Raji (cell line): ENCODE results near the gene ATP2B2.

ENCODE experiments used
- POLR2A ChIP-seq: IDR thresholded peaks from 2 replicates; pipeline ENCODE4 v1.6.1; 2011; ENCODE audit warnings: low read depth, low read length, control low read depth; ENCODE audit not compliant: insufficient read depth

The ATP2B2 gene

GRCh38 chr3:10351013-10351735, 154.2 kb downstream of the ATP2B2 start:
- no peak for TF ChIP-seq POLR2A

- TF ChIP-seq POLR2A = no peak
These were observed 154.9 kb downstream of the ATP2B2 start for GRCh38 chr3:10350324-10350985.

- no peak for TF ChIP-seq POLR2A
These were observed 155.6 kb downstream of the ATP2B2 start for GRCh38 chr3:10349801-10350200.

GRCh38 chr3:10348404-10348721, 157.0 kb downstream of the ATP2B2 start:
- no peak for TF ChIP-seq POLR2A

GRCh38 chr3:10347648-10348403, 157.6 kb downstream of the ATP2B2 start:
- no peak for TF ChIP-seq POLR2A

GRCh38 chr3:10345911-10346310, 159.5 kb downstream of the ATP2B2 start:
- no peak for TF ChIP-seq POLR2A

GRCh38 chr3:10344944-10345575, 160.3 kb downstream of the ATP2B2 start:
- TF ChIP-seq POLR2A = no peak

GRCh38 chr3:10344147-10344943, 161.0 kb downstream of the ATP2B2 start:
- no peak for TF ChIP-seq POLR2A

- TF ChIP-seq POLR2A = no peak
These were observed 161.9 kb downstream of the ATP2B2 start for GRCh38 chr3:10343526-10343925.

GRCh38 chr3:10342781-10343180, 162.6 kb downstream of the ATP2B2 start:
- TF ChIP-seq POLR2A = no peak

GRCh38 chr3:10341901-10342398, 163.4 kb downstream of the ATP2B2 start:
- TF ChIP-seq POLR2A = no peak

GRCh38 chr3:10340476-10340875, 164.9 kb downstream of the ATP2B2 start:
- no peak for TF ChIP-seq POLR2A

GRCh38 chr3:10340046-10340445, 165.3 kb downstream of the ATP2B2 start:
- TF ChIP-seq POLR2A = no peak

- TF ChIP-seq POLR2A = no peak
These were observed 165.9 kb downstream of the ATP2B2 start for GRCh38 chr3:10339376-10339955.
